Measurements from ENCODE around the gene RAN.

DNA sequence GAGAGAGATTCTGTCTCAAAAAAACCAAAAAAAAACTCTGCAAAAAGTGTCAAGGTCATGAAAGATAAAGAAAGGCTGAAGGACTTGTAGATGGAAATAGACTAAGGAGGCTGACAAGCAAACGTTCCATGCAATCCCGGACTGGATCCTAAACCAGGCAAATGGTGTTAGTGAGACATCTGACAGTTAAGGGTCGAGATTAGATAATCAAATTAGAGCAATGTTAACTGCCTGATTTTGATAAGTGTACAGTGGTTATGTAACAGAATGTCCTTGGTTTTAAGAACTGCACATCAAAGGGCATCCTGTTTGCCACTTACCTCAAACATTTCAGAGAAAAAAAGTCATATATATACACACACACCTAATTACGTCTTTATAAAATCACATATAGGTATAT lies 3.5 kb upstream of the RAN start:
- TF ChIP-seq, protein P1, sequence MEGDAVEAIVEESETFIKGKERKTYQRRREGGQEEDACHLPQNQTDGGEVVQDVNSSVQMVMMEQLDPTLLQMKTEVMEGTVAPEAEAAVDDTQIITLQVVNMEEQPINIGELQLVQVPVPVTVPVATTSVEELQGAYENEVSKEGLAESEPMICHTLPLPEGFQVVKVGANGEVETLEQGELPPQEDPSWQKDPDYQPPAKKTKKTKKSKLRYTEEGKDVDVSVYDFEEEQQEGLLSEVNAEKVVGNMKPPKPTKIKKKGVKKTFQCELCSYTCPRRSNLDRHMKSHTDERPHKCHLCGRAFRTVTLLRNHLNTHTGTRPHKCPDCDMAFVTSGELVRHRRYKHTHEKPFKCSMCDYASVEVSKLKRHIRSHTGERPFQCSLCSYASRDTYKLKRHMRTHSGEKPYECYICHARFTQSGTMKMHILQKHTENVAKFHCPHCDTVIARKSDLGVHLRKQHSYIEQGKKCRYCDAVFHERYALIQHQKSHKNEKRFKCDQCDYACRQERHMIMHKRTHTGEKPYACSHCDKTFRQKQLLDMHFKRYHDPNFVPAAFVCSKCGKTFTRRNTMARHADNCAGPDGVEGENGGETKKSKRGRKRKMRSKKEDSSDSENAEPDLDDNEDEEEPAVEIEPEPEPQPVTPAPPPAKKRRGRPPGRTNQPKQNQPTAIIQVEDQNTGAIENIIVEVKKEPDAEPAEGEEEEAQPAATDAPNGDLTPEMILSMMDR (IDR thresholded peaks at IDR 0.05): no peak
- TF ChIP-seq POLR2A (IDR thresholded peaks at IDR 0.05; ENCODE audit: low read depth): no peak

All from esophagus muscularis mucosa (tissue), 3 donors.